ENCODE results near the gene ARL6IP4. TPM values are rescaled to one million over a fixed set of nuclear protein-coding genes. Genes with fewer than 3 reads are reported as not detected.

ARL6IP4 gene
- total and polyA plus RNA-seq, 7 donors, result 113 to 193 (median 130) TPM

- Histone ChIP-seq H3K4me3 (no peak overlapping the region), H3K9me3 (no peaks in the 10 kb centered on the region), H3K4me1 (peaks cover 30% of the 10 kb centered on the region), H3K27ac (no peak overlapping the region), H3K36me3 (ENCODE audit: insufficient read depth in 1 of 2, low read depth in 1 of 2) (peaks cover 0 to 16% of the 10 kb centered on the region in 2 donors), H3K27me3 (ENCODE audit: insufficient read depth in 3 of 3, low read length in 2 of 3) (no peaks in the 10 kb centered on the region)
- 97 to 99% (median 98%) methylated on average over 10 of the region's 10 CpGs for WGBS, 3 donors
- TF ChIP-seq CTCF (IDR thresholded peaks at IDR 0.05), result no peak
- ATAC-seq (no peak), DNase-seq (peak; percentile 6 to 35)
- intact Hi-C loops (cut with DNase I), result no loop called here
Measured at GRCh38 chr12:123000578-123000977, 20.1 kb downstream of the ARL6IP4 start.

- Histone ChIP-seq H3K4me3 (no peak overlapping the region), H3K27ac (no peak overlapping the region), H3K4me1 (peaks cover 21% of the 10 kb centered on the region), H3K27me3 (ENCODE audit: insufficient read depth in 3 of 3, low read length in 2 of 3) (no peaks in the 10 kb centered on the region), H3K36me3 (ENCODE audit: insufficient read depth in 1 of 2, low read depth in 1 of 2) (peaks cover 0 to 16% of the 10 kb centered on the region in 2 donors), H3K9me3 (no peaks in the 10 kb centered on the region)
- ATAC-seq, result no peak
- 94 to 96% (median 94%) methylated on average over 3 of the region's 3 CpGs for WGBS, 3 donors
- TF ChIP-seq CTCF (IDR thresholded peaks at IDR 0.05), result no peak
- intact Hi-C loops (cut with DNase I), result no loop called here
- no peak for DNase-seq
Measured at GRCh38 chr12:123001464-123001863, 21.0 kb downstream of the ARL6IP4 start.

- H3K4me3 ChIP-seq, result no peak overlapping the region
- WGBS, 3 donors, result 82 to 90% (median 89%) methylated on average over 6 of the region's 6 CpGs
- H3K36me3 ChIP-seq (ENCODE audit: insufficient read depth in 1 of 2, low read depth in 1 of 2), result peaks cover 0 to 23% of the 10 kb centered on the region in 2 donors
- H3K27ac ChIP-seq, result no peak overlapping the region
- H3K4me1 ChIP-seq, result peaks cover 10% of the 10 kb centered on the region
- ATAC-seq, result no peak
- peak; percentile 7 to 41 for DNase-seq
- no peaks in the 10 kb centered on the region for H3K27me3 ChIP-seq (ENCODE audit: insufficient read depth in 3 of 3, low read length in 2 of 3)
- no peaks in the 10 kb centered on the region for H3K9me3 ChIP-seq
- intact Hi-C loops (cut with DNase I), result no loop called here
- no peak for TF ChIP-seq CTCF (IDR thresholded peaks at IDR 0.05)
Measured at GRCh38 chr12:123003257-123003656, 22.8 kb downstream of the ARL6IP4 start.

DNA sequence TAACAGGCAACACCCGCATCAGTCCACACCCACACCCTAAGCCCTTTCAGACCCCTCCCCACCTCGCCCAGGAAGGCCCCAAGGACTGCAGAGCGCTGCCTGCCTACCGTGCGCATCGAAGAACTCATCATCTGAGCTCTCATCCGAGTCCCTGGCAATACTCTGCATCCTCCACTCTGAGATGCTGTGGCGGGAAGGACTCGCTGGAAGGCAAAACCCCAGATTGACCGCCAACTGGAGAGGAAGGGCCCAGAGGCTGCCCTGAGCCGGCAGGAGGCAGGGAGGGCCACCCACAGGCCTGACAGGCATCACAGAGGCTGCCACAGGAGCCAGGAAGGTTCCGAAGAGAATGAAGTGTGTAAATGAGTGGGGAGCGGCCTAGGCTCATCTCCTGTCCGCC, 23.8 kb downstream of the ARL6IP4 start:
- ATAC-seq, result no peak
- no peaks in the 10 kb centered on the region for H3K4me1 ChIP-seq
- H3K27me3 ChIP-seq (ENCODE audit: insufficient read depth in 3 of 3, low read length in 2 of 3), result no peaks in the 10 kb centered on the region
- no peak overlapping the region for H3K4me3 ChIP-seq
- H3K27ac ChIP-seq, result no peak overlapping the region
- H3K9me3 ChIP-seq, result no peaks in the 10 kb centered on the region
- intact Hi-C loops (cut with DNase I), result no loop called here
- peak in 1 of 2 donors; percentile 36 for DNase-seq
- 88 to 92% (median 91%) methylated on average over 14 of the region's 14 CpGs for WGBS, 3 donors
- no peak for TF ChIP-seq CTCF (IDR thresholded peaks at IDR 0.05)
- peaks cover 0 to 26% of the 10 kb centered on the region in 2 donors for H3K36me3 ChIP-seq (ENCODE audit: insufficient read depth in 1 of 2, low read depth in 1 of 2)

GRCh38 chr12:123005081-123005626, 24.7 kb downstream of the ARL6IP4 start:
- H3K4me1 ChIP-seq, result no peaks in the 10 kb centered on the region
- no peaks in the 10 kb centered on the region for H3K9me3 ChIP-seq
- H3K4me3 ChIP-seq, result no peak overlapping the region
- no peak for TF ChIP-seq CTCF (IDR thresholded peaks at IDR 0.05)
- WGBS, 3 donors, result 92 to 94% (median 94%) methylated on average over 22 of the region's 22 CpGs
- H3K27ac ChIP-seq, result no peak overlapping the region
- DNase-seq (peak; percentile 8 to 35), ATAC-seq (no peak)
- peaks cover 0 to 33% of the 10 kb centered on the region in 2 donors for H3K36me3 ChIP-seq (ENCODE audit: insufficient read depth in 1 of 2, low read depth in 1 of 2)
- no peaks in the 10 kb centered on the region for H3K27me3 ChIP-seq (ENCODE audit: insufficient read depth in 3 of 3, low read length in 2 of 3)
- intact Hi-C loops (cut with DNase I), result no loop called here

All from psoas muscle (tissue), 8 donors.